DOHH2 (cell line): ENCODE results near the gene CHI3L1.

Source experiments
- H3F3A ChIP-seq: fragments of 200-600 bp; sonication (generic), shearing (Covaris generic); 2 replicates; pipeline ENCODE4 v1.6.0; 2016; ENCODE audit warnings: antibody characterized with exemption, mild to moderate bottlenecking; ENCODE audit not compliant: control insufficient read depth, insufficient read depth
- H3K27ac ChIP-seq: fragments of 200-600 bp; sonication (generic); 2 replicates; pipeline ENCODE4 v1.5.1; 2014; ENCODE audit warnings: low read depth, mild to moderate bottlenecking, low read length, moderate library complexity
- H3K27me3 ChIP-seq: fragments of 200-600 bp; sonication (generic); 2 replicates; pipeline ENCODE4 v1.6.1; 2014; ENCODE audit warnings: mild to moderate bottlenecking, low read length, mixed read lengths; ENCODE audit not compliant: control insufficient read depth
- H3K36me3 ChIP-seq: fragments of 200-600 bp; sonication (generic); 2 replicates; pipeline ENCODE4 v1.6.1; 2014; ENCODE audit warnings: mild to moderate bottlenecking, low read length, moderate library complexity, mixed read lengths; ENCODE audit not compliant: control insufficient read depth
- H3K4me1 ChIP-seq: fragments of 200-600 bp; sonication (generic); 2 replicates; pipeline ENCODE4 v1.6.1; 2014; ENCODE audit warnings: mild to moderate bottlenecking, low read length, mixed read lengths; ENCODE audit not compliant: control insufficient read depth
- H3K4me2 ChIP-seq: fragments of 200-600 bp; sonication (generic); 2 replicates; pipeline ENCODE4 v1.6.0; 2014; ENCODE audit warnings: mild to moderate bottlenecking, low read length, moderate library complexity
- H3K4me3 ChIP-seq: fragments of 200-600 bp; sonication (generic); 2 replicates; pipeline ENCODE4 v1.5.1; 2014; ENCODE audit warnings: mild to moderate bottlenecking, low read length, mixed read lengths
- H3K79me2 ChIP-seq: fragments of 200-600 bp; sonication (generic); 2 replicates; pipeline ENCODE4 v1.6.1; 2014; ENCODE audit warnings: mild to moderate bottlenecking, low read length, mixed read lengths; ENCODE audit not compliant: control insufficient read depth
- H3K9me2 ChIP-seq: fragments of 200-600 bp; sonication (generic); replicated peaks from 2 replicates; pipeline ENCODE4 v1.6.1; 2014; ENCODE audit warnings: mild to moderate bottlenecking, low read length, mixed read lengths; ENCODE audit not compliant: control insufficient read depth
- H3K9me3 ChIP-seq: fragments of 200-600 bp; sonication (generic); 2 replicates; pipeline ENCODE4 v1.6.1; 2014; ENCODE audit warnings: antibody characterized with exemption, low read length, mixed read lengths; ENCODE audit not compliant: control insufficient read depth, insufficient read depth
- H4K20me1 ChIP-seq: fragments of 200-600 bp; sonication (generic); 2 replicates; pipeline ENCODE4 v1.6.0; 2014; ENCODE audit warnings: low read depth, mild to moderate bottlenecking, antibody characterized with exemption, low read length, moderate library complexity; ENCODE audit not compliant: control insufficient read depth, insufficient read depth
- EZH2phosphoT487 ChIP-seq: fragments of 200-600 bp; sonication (generic); IDR thresholded peaks from 2 replicates; pipeline ENCODE4 v1.6.1; 2017; ENCODE audit warnings: borderline replicate concordance, mild to moderate bottlenecking, antibody characterized with exemption, low read length, moderate library complexity, mixed read lengths
- TF ChIP-seq, protein P1 (sequence below): fragments of 200-600 bp; sonication (generic); IDR thresholded peaks from one replicate; pipeline ENCODE4 v1.5.1; 2014; ENCODE audit warnings: antibody characterized with exemption, mild to moderate bottlenecking, low read depth, low read length; ENCODE audit not compliant: poor library complexity, severe bottlenecking

The CHI3L1 gene

DNA sequence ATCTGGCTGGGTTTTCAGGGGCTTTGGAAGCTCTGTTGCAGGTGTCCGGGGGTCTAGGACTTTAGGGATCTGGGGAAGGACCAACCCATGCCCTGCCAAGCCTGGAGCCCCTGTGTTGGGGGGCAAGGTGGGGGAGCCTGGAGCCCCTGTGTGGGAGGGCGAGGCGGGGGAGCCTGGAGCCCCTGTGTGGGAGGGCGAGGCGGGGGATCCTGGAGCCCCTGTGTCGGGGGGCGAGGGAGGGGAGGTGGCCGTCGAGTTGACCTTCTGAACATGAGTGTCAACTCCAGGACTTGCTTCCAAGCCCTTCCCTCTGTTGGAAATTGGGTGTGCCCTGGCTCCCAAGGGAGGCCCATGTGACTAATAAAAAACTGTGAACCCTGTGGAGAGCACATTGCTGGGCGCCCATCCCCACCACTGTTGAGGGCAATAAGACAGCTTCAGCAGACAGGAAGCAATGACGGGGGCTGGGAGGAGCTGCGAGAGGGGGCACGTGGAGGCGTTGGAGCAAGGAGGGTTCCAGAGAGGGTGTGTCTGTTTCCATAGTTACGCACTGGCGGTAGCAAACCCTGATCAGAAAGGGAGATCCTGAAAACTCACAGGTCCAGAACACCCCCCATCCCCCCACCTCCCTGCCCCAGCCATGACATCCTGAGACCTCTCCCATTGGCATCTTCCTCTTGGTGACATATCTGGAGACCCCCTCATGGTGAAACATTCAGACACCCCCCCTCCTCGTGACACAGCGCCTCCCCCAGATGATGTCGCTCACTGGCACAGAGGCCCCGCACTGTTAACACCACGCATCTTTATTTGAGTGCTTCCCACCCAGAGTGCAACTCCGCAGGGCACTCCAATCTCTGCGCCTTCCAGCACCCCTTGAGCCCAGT lies 19.2 kb downstream of the CHI3L1 start:
- no peak for TF ChIP-seq EZH2phosphoT487
- TF ChIP-seq, protein P1, sequence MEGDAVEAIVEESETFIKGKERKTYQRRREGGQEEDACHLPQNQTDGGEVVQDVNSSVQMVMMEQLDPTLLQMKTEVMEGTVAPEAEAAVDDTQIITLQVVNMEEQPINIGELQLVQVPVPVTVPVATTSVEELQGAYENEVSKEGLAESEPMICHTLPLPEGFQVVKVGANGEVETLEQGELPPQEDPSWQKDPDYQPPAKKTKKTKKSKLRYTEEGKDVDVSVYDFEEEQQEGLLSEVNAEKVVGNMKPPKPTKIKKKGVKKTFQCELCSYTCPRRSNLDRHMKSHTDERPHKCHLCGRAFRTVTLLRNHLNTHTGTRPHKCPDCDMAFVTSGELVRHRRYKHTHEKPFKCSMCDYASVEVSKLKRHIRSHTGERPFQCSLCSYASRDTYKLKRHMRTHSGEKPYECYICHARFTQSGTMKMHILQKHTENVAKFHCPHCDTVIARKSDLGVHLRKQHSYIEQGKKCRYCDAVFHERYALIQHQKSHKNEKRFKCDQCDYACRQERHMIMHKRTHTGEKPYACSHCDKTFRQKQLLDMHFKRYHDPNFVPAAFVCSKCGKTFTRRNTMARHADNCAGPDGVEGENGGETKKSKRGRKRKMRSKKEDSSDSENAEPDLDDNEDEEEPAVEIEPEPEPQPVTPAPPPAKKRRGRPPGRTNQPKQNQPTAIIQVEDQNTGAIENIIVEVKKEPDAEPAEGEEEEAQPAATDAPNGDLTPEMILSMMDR, result no peak
- Histone ChIP-seq H3K79me2 (no peaks in the 10 kb centered on the region), H3K36me3 (no peaks in the 10 kb centered on the region), H3K4me3 (no peak overlapping the region), H3K27me3 (peaks cover 17% of the 10 kb centered on the region), H3K27ac (no peak overlapping the region), H3K9me3 (no peaks in the 10 kb centered on the region), H3F3A (no peaks in the 10 kb centered on the region), H4K20me1 (no peaks in the 10 kb centered on the region), H3K4me2 (no peak overlapping the region), H3K9me2 (no peaks in the 10 kb centered on the region), H3K4me1 (no peaks in the 10 kb centered on the region)

DNA sequence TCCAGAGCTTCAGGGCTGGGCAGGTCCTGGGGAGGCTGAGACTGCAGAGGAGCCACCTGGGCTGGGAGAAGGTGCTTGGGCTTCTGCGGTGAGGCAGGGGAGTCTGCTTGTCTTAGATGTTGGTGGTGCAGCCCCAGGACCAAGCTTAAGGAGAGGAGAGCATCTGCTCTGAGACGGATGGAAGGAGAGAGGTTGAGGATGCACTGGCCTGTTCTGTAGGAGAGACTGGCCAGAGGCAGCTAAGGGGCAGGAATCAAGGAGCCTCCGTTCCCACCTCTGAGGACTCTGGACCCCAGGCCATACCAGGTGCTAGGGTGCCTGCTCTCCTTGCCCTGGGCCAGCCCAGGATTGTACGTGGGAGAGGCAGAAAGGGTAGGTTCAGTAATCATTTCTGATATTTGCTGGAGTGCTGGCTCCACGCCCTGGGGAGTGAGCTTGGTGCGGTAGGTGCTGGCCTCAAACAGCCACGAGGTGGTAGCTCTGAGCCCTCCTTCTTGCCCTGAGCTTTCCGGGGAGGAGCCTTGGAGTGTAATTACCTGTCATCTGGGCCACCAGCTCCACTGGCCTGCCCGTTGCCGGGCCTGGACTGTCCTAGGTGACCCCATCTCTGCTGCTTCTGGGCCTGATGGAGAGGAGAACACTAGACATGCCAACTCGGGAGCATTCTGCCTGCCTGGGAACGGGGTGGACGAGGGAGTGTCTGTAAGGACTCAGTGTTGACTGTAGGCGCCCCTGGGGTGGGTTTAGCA lies 20.1 kb downstream of the CHI3L1 start:
- no peaks in the 10 kb centered on the region for H3K9me3 ChIP-seq
- no peak overlapping the region for H3K4me2 ChIP-seq
- H3F3A ChIP-seq, result no peaks in the 10 kb centered on the region
- TF ChIP-seq, protein P1, result peak; percentile 11
- no peak for TF ChIP-seq EZH2phosphoT487
- no peaks in the 10 kb centered on the region for H3K36me3 ChIP-seq
- no peak overlapping the region for H3K27ac ChIP-seq
- H3K4me3 ChIP-seq, result no peak overlapping the region
- H3K9me2 ChIP-seq, result no peaks in the 10 kb centered on the region
- no peaks in the 10 kb centered on the region for H3K79me2 ChIP-seq
- H4K20me1 ChIP-seq, result no peaks in the 10 kb centered on the region
- no peaks in the 10 kb centered on the region for H3K4me1 ChIP-seq
- H3K27me3 ChIP-seq, result peaks cover 17% of the 10 kb centered on the region

DNA sequence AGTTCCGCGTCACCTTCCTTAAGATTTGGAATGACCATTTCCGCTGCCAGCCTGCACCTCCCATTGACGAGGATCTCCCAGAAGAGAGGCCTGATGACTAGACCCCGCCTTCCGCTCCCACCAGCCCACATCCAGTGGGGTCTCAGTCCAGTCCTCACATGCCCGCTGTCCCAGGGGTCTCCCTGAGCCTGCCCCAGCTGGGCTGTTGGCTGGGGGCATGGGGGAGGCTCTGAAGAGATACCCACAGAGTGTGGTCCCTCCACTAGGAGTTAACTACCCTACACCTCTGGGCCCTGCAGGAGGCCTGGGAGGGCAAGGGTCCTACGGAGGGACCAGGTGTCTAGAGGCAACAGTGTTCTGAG lies 20.7 kb downstream of the CHI3L1 start:
- H3K4me2 ChIP-seq, result no peak overlapping the region
- H3K36me3 ChIP-seq, result no peaks in the 10 kb centered on the region
- H3K27ac ChIP-seq, result no peak overlapping the region
- H3F3A ChIP-seq, result no peaks in the 10 kb centered on the region
- no peak overlapping the region for H3K4me3 ChIP-seq
- H3K79me2 ChIP-seq, result no peaks in the 10 kb centered on the region
- no peaks in the 10 kb centered on the region for H4K20me1 ChIP-seq
- no peaks in the 10 kb centered on the region for H3K9me2 ChIP-seq
- H3K9me3 ChIP-seq, result no peaks in the 10 kb centered on the region
- no peaks in the 10 kb centered on the region for H3K4me1 ChIP-seq
- TF ChIP-seq, protein P1, result no peak
- TF ChIP-seq EZH2phosphoT487, result no peak
- H3K27me3 ChIP-seq, result peaks cover 17% of the 10 kb centered on the region
